GM19239 (cell line): ENCODE measurements around the gene PLEK2.
"Not testable (repeated sequence)": the region's sequence is repeated elsewhere in the genome, so short reads cannot be mapped to it uniquely, and the experiment has no call there.

Source experiments
- DNase-seq: peaks from one replicate; pipeline ENCODE4 v3.0.0; 2011; ENCODE audit warnings: low spot score; ENCODE audit not compliant: insufficient read length
- FAIRE-seq: peaks from 2 replicates; lab custom pipeline; 2011; peaks lifted over from hg19 to GRCh38; lab: Jason Lieb, UNC

Gene PLEK2

DNA sequence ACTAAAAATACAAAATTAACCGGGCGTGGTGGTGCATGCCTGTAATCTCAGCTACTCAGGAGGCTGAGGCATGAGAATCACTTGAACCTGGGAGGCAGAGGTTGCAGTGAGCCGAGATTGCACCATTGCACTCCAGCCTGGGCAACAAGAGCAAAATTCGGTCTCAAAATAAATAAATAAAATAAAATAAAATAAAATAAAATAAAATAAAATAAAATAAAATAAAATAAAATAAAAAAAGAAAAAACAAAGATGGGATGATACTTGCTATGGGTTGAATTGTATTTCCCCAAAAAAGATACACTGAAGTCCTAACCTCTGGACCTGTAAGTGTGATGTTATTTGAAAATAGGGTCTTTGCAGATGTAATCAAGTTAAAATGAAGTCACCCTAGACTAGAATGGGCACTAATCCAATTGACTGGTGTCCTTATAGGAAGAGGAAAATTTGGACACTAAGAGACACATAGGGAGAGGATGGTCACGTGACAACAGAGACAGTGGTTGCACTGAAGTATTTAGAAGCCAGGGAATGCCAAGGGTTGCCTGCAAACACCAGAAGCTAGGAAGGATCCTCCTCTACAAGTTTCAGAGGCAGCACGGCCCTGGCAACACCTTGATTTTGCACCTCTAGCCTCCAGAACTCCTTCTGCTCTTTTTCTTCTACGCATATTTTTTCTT lies 3.7 kb downstream of the PLEK2 start:
- DNase-seq, FAIRE-seq: not testable (repeated sequence)

DNA sequence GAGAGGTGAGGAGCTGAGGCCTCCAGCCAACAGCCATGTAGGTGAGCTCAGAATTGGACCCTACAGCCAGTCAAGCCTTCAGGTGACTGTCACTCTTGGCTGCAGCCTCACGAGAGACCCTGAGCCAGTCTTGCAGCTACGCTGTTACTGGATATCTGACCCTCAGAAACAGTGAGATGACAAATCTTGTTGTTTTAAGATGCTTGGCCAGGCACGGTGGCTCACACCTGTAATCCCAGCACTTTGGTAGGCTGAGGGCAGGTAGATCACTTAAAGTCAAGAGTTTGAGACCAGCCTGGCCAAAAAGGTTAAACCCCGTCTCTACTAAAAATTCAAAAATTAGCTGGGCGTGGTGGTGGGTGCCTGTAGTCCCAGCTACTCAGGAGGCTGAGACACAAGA lies 6.2 kb downstream of the PLEK2 start:
- no peak for FAIRE-seq
- no peak for DNase-seq

- FAIRE-seq: no peak
- DNase-seq: no peak
These were observed 11.5 kb downstream of the PLEK2 start for GRCh38 chr14:67400434-67400833.

- FAIRE-seq (no peak), DNase-seq (no peak)
These were observed 14.4 kb downstream of the PLEK2 start for GRCh38 chr14:67397536-67397935.

DNA sequence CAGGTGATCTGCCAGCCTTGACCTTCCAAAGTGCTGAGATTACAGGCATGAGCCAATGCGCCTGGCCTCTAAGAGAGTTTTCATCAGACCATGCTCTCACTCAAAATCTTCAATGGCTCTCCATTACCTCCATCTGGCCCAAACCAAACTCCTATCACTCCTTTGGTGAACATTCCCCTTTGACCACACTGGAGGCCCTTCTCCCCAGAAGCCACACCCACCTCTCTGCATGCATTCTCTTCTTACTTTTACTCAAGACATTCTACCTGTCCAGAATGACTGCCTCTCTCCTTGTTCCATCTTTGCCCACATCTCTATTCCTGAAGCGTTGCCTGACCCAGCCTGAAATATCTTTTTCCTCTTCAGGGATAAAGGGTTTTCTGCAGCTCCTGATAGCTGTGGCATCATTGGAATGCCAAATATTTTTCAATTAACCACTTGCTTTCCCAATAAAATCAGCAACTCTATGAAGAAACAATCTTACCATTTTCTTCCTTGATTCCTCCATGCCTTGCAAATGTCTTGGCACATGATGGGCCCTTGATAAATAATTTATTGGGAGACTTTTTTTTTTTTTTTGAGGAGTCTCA lies 15.5 kb downstream of the PLEK2 start:
- FAIRE-seq: no peak

GRCh38 chr14:67395876-67396189 lies 16.1 kb downstream of the PLEK2 start:
- no peak for FAIRE-seq
- DNase-seq: no peak

More for the DNA sequence above, 15.5 kb downstream of the PLEK2 start:
- DNase-seq: no peak

GRCh38 chr14:67395086-67395875 lies 16.7 kb downstream of the PLEK2 start:
- DNase-seq (no peak), FAIRE-seq (no peak)

GRCh38 chr14:67393689-67394088 lies 18.3 kb downstream of the PLEK2 start:
- DNase-seq: no peak
- no peak for FAIRE-seq

GRCh38 chr14:67392800-67393199 lies 19.2 kb downstream of the PLEK2 start:
- no peak for FAIRE-seq

GRCh38 chr14:67392123-67392522 lies 19.8 kb downstream of the PLEK2 start:
- DNase-seq (no peak), FAIRE-seq (no peak)

More at GRCh38 chr14:67392800-67393199, 19.2 kb downstream of the PLEK2 start:
- no peak for DNase-seq

DNA sequence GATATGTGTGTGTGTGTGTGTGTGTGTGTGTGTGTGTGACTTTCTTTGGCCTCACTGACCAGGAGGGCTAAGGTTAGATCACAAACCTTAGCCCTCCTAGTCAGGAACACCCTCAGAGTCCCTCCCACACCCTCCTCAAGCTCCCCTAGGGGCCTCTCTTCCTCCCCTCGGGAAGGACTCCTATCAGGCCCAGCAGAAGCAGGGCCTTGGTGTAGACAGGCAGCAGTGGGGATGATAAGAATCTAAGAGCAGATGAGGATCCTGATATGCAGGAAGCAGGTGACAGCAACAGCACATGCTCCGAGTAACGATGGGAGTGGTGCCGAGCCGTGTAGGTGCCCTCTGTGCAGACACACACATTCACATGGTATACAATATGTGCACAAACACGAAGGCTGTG lies 20.7 kb downstream of the PLEK2 start:
- FAIRE-seq: no peak
- no peak for DNase-seq

GRCh38 chr14:67389811-67390534 lies 22.0 kb downstream of the PLEK2 start:
- DNase-seq (no peak), FAIRE-seq (no peak)

GRCh38 chr14:67389275-67389674 lies 22.7 kb downstream of the PLEK2 start:
- DNase-seq: no peak
- FAIRE-seq: no peak

DNA sequence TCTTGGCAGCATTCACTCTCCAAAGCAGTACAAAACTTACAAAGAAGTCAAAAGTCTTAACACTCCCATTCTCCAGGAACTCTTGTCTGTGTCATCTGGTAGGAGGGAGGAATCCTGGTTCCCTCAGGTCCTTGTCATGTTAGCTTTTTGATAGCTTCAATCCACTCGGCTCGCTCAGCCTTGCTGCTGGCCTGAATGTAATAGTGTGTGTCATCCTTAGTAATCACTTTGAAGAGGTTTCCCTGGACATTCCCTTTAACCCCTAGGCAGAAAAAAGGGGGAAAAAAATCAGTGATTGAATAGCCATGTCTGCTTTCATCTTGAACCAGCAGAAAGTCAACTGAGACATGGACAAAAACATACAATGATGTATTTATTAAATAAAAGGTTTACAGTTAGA lies 24.8 kb downstream of the PLEK2 start:
- DNase-seq (no peak), FAIRE-seq (no peak)

DNA sequence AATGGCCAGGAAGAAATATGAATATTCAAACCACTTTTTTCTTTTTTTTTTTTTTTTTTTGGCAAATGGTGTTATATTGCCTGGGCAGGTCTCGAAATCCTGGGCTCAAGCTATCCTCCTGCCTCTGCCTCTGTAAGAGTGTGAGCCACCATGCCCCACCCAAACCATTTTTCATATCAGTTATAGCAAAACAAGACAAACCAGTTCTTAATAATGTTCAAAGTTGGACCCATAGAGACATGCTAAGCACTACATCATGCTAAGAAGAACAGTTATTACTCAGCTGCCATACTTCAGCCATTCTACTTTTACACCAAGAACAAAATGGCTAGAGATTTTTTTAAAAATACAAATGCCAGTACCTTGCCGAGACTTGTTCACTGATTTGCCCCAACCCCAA lies 26.3 kb downstream of the PLEK2 start:
- FAIRE-seq (no peak), DNase-seq (no peak)

- DNase-seq: no peak
- FAIRE-seq: no peak
These were observed 26.8 kb downstream of the PLEK2 start for GRCh38 chr14:67385120-67385519.

- FAIRE-seq: no peak
These were observed 34.0 kb downstream of the PLEK2 start for GRCh38 chr14:67377916-67378315.

GRCh38 chr14:67373347-67373746 lies 38.6 kb downstream of the PLEK2 start:
- DNase-seq: no peak
- FAIRE-seq: no peak

More at GRCh38 chr14:67377916-67378315, 34.0 kb downstream of the PLEK2 start:
- DNase-seq: no peak

DNA sequence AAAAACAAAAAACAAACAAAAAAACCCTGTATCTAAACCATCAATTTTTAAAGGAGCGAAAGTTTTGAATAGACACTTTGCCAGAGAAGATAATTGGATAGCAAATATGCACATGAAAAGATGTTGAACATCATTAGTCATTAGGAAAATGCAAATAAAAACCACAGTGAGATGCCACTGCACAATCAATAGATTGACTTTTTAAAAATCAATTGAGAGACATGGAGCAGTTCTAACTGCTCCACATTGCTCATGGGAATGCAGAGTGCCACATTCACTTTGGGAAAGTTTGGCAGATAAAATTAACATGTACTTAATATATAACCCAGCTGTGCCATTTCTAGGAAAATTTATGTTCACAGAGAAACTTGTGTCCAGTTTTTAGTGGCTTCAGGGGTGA lies 39.1 kb downstream of the PLEK2 start:
- FAIRE-seq (no peak), DNase-seq (no peak)

DNA sequence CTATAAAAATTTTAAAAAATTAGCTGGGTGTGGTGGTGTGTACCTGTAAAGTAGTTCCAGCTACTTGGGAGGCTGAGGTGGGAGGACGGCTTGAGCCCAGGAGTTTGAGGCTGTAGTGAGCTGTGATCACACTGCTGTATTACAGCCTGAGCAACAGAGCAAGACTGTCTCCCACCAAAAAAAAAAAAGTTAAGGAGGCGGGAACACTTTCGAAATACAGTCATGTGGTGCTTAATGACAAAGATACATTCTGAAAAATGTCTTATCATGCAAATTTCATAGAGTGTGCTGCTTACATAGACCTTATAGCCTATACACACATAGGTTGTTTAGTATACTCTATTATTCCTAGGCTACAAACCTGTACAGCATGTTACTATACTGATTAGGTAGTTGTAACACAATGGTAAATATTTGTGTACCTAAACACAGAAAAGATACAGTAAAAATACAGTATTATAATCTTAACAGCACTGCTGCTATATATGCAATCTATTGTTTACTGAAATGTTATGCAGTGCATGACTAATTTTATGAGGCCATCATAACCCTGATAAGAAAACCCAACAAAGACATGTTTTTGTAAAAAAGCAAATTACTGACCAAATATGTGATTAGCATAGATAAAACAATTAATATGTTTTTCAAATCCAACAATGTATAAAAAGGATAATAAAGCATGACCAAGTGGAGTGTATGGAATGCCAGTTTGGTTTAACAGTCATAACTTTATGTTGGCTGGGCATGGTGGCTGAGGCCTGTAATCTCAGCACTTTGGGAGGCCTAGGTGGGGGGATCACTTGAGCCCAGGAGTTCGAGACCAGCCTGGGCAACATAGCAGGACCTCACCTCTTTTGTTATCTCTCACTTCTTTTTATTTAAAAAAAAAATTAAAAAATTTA lies 40.5 kb downstream of the PLEK2 start:
- DNase-seq: no peak
- FAIRE-seq: no peak
